ENCODE results near the gene COL6A1.

Gene COL6A1

DNA sequence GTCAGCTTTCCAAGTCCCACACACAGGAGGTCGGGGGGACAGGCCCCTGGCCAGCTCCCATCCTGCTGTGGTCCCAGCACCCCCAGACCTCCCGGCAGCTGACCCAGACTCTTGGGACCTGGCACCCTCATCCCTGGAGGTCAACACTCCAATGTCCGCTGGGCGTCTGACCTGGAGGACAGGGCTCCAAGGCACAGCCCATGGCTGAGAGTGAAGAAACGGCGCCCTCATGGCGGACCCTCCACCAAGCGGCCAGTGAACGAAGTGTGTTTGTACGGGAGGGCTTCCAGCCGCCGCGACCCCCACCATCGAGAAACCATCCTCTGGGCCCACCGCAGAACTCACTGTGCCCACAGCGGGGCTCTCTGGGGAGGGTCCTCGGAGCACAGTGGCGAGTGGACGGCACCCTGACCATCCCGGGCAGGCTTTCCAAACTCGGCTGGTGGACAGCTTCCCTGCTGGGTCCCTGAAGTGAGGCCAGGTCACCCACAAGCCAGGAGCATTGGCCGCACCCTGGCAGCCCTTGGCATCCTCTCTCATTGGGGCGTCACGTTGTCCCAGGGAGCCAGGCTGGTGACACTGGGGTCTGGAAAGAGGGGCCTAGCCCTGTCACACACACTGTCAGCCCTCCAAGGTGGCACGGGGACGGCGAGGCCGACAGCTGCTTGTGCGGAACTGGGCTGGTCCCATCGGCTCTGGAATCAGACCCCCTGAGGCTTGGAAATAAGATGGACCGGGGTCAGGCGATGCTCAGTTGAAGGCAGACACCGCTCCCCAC, 68.5 kb downstream of the COL6A1 start:
- TF ChIP-seq, protein P1, sequence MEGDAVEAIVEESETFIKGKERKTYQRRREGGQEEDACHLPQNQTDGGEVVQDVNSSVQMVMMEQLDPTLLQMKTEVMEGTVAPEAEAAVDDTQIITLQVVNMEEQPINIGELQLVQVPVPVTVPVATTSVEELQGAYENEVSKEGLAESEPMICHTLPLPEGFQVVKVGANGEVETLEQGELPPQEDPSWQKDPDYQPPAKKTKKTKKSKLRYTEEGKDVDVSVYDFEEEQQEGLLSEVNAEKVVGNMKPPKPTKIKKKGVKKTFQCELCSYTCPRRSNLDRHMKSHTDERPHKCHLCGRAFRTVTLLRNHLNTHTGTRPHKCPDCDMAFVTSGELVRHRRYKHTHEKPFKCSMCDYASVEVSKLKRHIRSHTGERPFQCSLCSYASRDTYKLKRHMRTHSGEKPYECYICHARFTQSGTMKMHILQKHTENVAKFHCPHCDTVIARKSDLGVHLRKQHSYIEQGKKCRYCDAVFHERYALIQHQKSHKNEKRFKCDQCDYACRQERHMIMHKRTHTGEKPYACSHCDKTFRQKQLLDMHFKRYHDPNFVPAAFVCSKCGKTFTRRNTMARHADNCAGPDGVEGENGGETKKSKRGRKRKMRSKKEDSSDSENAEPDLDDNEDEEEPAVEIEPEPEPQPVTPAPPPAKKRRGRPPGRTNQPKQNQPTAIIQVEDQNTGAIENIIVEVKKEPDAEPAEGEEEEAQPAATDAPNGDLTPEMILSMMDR (IDR thresholded peaks at IDR 0.05), result no peak
- Histone ChIP-seq H3K27me3 (no peaks in the 10 kb centered on the region), H3K4me1 (peaks cover 5 to 27% (median 21%) of the 10 kb centered on the region in 4 donors), H3K27ac (peak overlapping the region; percentile 64 to 74), H3K4me3 (no peak overlapping the region), H3K9me3 (no peaks in the 10 kb centered on the region), H3K36me3 (no peaks in the 10 kb centered on the region)
- intact Hi-C loops (cut with DNase I; ENCODE audit: low total_unique reads), result no loop called here
- DNase-seq, result no peak

DNA sequence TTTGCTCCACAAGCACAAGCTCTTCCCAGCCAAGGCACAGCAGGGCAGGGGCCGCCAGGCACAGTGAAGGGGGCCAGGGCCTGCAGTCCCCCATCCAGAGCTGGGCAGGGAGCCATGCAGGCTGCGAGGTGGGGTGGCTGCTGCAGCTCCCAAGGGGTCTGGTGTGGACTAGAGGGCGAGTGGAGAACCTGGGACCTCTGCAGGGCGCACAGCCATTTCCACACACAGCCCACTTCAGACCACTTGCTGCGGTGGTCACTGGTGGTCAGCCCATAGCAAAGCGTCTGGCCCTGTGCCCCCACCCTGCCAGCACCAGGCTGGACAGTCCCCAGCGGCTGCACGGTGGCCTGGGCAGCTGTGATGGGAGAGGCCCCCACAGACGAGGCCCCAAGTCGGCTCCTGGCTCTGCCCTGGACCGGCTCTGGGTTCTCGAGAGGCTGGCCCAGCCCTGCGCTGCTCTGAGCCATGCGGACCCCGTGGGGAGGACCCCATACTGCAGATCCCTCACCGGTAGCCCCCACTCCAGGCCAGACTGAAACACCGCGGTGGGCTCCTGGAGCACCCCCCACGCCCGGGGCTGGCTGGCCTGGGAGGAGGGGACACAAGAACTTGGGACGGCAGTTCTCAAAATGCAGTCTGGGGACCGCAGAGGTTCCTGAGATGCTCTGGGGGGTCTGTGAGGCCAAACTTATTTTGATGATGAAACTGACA, 69.3 kb downstream of the COL6A1 start:
- Histone ChIP-seq H3K27me3 (no peaks in the 10 kb centered on the region), H3K9me3 (no peaks in the 10 kb centered on the region), H3K36me3 (no peaks in the 10 kb centered on the region), H3K4me1 (peaks cover 12 to 35% (median 28%) of the 10 kb centered on the region in 4 donors), H3K27ac (peak overlapping the region; percentile 64 to 74), H3K4me3 (no peak overlapping the region)
- TF ChIP-seq, protein P1 (IDR thresholded peaks at IDR 0.05), result no peak
- intact Hi-C loops (cut with DNase I; ENCODE audit: low total_unique reads), result no loop called here
- DNase-seq, result no peak

DNA sequence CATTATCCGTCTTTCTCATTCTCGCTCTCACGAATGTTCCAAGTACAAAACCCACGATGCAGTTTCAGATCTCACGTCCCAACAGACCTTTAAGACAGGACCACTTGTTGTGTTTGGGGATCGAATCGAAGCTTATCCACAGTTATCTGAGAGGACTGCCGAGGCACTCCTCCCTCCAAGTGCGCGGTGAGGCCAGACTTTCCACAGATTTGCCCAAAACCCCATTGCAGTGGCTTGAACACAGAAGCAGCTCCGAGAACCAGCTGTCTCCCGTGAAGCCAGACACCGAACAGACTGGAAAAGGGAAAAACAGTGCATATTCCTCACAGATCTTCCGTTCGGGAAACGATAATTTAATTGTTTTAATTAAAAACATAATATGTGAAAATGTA, 69.8 kb downstream of the COL6A1 start:
- intact Hi-C loops (cut with DNase I; ENCODE audit: low total_unique reads), result no loop called here
- no peak for DNase-seq
- Histone ChIP-seq H3K27me3 (no peaks in the 10 kb centered on the region), H3K4me1 (peaks cover 12 to 40% (median 33%) of the 10 kb centered on the region in 4 donors), H3K9me3 (no peaks in the 10 kb centered on the region), H3K27ac (peak overlapping the region; percentile 64 to 74), H3K4me3 (no peak overlapping the region), H3K36me3 (no peaks in the 10 kb centered on the region)
- TF ChIP-seq, protein P1 (IDR thresholded peaks at IDR 0.05), result no peak

GRCh38 chr21:46051821-46052675, 70.5 kb downstream of the COL6A1 start:
- TF ChIP-seq, protein P1 (IDR thresholded peaks at IDR 0.05), result no peak
- Histone ChIP-seq H3K4me1 (peaks cover 12 to 45% (median 39%) of the 10 kb centered on the region in 4 donors), H3K27ac (peak overlapping the region; percentile 74 to 90), H3K4me3 (no peak overlapping the region), H3K36me3 (no peaks in the 10 kb centered on the region), H3K9me3 (no peaks in the 10 kb centered on the region), H3K27me3 (no peaks in the 10 kb centered on the region)
- no peak for DNase-seq
- intact Hi-C loops (cut with DNase I; ENCODE audit: low total_unique reads), result no loop called here

All from tibial artery (tissue), 4 donors.